Brain microvascular endothelial cell (primary cell): ENCODE measurements around the gene PCNX4.

Source experiments
- DNase-seq: peaks from one replicate; pipeline ENCODE4 v3.0.0-alpha.2; 2020
- H3K27ac ChIP-seq: fragments of 250-450 bp; sonication (Bioruptor Pico); 2 replicates; pipeline ENCODE4 v1.5.1; 2020; ENCODE audit warnings: mild to moderate bottlenecking, moderate library complexity
- H3K27me3 ChIP-seq: fragments of 250-450 bp; sonication (Bioruptor Pico); replicated peaks from 2 replicates; pipeline ENCODE4 v1.5.1; 2020; ENCODE audit warnings: mild to moderate bottlenecking
- H3K36me3 ChIP-seq: fragments of 250-450 bp; sonication (Bioruptor Pico); replicated peaks from 2 replicates; pipeline ENCODE4 v1.5.1; 2020; ENCODE audit warnings: mild to moderate bottlenecking
- H3K4me3 ChIP-seq: 2 replicates; pipeline ENCODE4 v1.5.1; 2011; ENCODE audit warnings: low read depth, mild to moderate bottlenecking, control low read depth, low read length, moderate library complexity
- in situ Hi-C: cut with HindIII; loops from 2 replicates; pipeline ENCODE4 v1.10.0; 2017; ENCODE audit warnings: low sequenced_read_pairs, low pct_ligation_motif_present
- TF ChIP-seq, protein P1 (sequence below): IDR thresholded peaks from 2 replicates; pipeline ENCODE4 v1.5.1; 2011; ENCODE audit warnings: low read depth, mild to moderate bottlenecking, moderate library complexity, low read length, control low read depth, inconsistent platforms; ENCODE audit errors: missing control alignments

PCNX4 gene

DNA sequence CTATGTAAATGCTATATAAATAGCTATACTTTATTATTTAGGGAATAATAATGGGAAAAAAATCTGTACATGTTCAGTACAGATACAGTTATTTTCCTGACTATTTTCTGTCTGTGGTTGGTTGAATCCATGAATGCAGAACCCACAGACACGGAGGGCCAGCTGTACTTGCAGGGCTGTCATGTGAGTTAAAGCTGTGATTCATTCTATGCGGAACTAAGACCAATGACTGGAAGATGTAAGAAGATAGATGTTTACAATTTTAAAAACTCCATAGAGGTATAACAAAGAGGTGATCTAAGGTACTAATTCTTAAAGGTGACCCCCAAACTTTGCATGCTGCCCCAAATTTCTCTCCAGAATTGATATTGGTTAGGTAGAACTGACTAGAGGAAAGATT, 14.6 kb downstream of the PCNX4 start:
- in situ Hi-C loops = no loop called here
- Histone ChIP-seq H3K27me3 (no peaks in the 10 kb centered on the region), H3K36me3 (peaks cover 13% of the 10 kb centered on the region), H3K27ac (peak overlapping the region; percentile 46), H3K4me3 (no peak overlapping the region)
- TF ChIP-seq, protein P1, sequence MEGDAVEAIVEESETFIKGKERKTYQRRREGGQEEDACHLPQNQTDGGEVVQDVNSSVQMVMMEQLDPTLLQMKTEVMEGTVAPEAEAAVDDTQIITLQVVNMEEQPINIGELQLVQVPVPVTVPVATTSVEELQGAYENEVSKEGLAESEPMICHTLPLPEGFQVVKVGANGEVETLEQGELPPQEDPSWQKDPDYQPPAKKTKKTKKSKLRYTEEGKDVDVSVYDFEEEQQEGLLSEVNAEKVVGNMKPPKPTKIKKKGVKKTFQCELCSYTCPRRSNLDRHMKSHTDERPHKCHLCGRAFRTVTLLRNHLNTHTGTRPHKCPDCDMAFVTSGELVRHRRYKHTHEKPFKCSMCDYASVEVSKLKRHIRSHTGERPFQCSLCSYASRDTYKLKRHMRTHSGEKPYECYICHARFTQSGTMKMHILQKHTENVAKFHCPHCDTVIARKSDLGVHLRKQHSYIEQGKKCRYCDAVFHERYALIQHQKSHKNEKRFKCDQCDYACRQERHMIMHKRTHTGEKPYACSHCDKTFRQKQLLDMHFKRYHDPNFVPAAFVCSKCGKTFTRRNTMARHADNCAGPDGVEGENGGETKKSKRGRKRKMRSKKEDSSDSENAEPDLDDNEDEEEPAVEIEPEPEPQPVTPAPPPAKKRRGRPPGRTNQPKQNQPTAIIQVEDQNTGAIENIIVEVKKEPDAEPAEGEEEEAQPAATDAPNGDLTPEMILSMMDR = no peak
- peak; percentile 77 for DNase-seq

DNA sequence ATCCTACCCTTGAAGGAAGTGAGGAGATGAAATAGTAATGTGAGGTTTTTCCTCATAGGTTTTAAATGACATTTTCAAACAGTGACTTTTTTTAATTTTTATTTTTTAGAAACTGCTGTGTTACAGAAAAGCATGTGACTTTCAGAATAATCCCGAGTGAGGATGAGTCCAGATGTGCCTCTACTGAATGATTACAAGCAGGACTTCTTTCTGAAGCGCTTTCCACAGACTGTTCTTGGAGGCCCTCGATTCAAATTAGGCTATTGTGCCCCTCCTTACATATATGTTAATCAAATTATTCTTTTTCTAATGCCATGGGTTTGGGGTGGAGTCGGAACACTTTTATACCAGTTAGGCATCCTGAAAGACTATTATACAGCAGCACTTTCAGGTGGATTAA, 15.8 kb downstream of the PCNX4 start:
- Histone ChIP-seq H3K27me3 (no peaks in the 10 kb centered on the region), H3K4me3 (no peak overlapping the region), H3K36me3 (peaks cover 13% of the 10 kb centered on the region), H3K27ac (no peak overlapping the region)
- TF ChIP-seq, protein P1 = no peak
- in situ Hi-C loops = no loop called here
- DNase-seq = no peak

DNA sequence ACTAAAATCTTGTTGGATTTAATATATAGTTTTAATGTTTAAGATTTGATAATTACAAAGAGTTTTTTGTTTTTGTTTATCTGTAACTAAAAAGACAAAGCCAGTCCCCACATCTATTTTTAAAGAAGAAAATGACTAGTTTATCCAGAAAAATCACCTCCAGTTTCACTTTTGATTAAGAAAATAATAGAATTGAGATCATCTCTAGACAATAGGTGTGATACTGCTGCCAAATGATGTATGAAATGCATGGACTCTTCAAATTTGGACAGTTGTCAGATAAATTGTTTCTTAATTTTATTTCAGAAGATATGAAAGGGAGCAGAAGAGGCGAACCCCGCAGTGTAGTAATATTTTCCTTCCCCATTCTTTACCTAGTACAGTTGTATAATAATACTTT, 20.0 kb downstream of the PCNX4 start:
- DNase-seq = no peak
- H3K36me3 ChIP-seq = peaks cover 15% of the 10 kb centered on the region
- no peak overlapping the region for H3K4me3 ChIP-seq
- TF ChIP-seq, protein P1 = no peak
- H3K27ac ChIP-seq = no peak overlapping the region
- no peaks in the 10 kb centered on the region for H3K27me3 ChIP-seq
- in situ Hi-C loops = no loop called here

DNA sequence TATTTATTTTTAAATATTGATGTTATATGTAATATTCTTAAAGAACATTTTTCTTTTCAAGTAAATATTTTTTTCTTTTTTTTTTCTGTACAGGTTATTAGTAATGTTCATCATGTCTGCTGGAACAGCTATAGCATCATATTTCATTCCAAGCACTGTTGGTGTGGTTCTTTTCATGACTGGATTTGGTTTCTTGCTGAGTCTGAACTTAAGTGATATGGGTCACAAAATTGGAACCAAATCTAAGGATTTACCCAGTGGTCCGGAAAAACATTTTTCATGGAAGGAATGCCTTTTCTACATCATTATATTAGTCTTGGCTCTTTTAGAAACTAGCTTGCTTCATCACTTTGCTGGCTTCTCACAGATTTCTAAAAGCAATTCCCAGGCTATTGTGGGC, 23.2 kb downstream of the PCNX4 start:
- TF ChIP-seq, protein P1 = no peak
- in situ Hi-C loops = no loop called here
- Histone ChIP-seq H3K36me3 (peaks cover 21% of the 10 kb centered on the region), H3K4me3 (no peak overlapping the region), H3K27ac (no peak overlapping the region), H3K27me3 (no peaks in the 10 kb centered on the region)
- DNase-seq = no peak

DNA sequence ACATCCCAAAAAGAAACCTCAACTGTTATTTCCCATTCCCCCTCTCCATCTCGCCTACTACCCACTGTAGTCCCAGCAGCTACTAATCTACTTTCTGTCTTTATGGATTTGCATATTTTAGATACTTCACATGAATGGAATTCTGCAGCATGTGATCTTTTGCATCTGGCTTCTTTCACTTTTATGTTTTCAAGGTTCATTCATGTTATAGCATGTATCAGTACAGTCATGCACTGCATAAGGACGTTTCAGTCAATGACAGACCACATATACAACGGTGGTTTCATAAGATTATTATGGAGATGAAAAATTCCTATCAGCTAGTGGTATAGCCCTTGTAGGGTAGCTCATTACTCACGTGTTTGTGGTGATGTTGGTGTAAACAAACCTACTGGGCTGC, 24.5 kb downstream of the PCNX4 start:
- TF ChIP-seq, protein P1 = no peak
- in situ Hi-C loops = no loop called here
- Histone ChIP-seq H3K36me3 (peaks cover 24% of the 10 kb centered on the region), H3K27me3 (no peaks in the 10 kb centered on the region), H3K27ac (no peak overlapping the region), H3K4me3 (no peak overlapping the region)
- DNase-seq = no peak

DNA sequence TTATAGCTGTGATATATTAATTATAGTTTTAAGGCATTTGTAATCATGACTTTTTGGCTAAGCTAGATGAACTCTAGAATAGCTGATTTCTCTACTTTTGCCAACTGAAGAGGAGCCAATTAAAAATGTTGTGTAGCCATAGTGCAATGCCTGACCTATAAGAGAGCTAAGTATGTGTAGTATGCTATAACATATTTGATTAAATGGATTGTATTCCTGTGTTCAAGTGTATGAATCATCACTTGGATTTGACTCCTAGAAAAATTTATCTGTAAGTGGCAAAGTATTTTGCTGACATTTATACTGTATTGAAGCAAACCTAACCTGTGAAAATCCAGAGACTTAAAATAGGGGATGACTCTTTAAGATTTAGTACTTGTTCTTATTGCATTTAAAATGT, 34.2 kb downstream of the PCNX4 start:
- Histone ChIP-seq H3K27me3 (no peaks in the 10 kb centered on the region), H3K36me3 (peaks cover 56% of the 10 kb centered on the region), H3K4me3 (no peak overlapping the region), H3K27ac (no peak overlapping the region)
- TF ChIP-seq, protein P1 = no peak
- DNase-seq = no peak
- in situ Hi-C loops = no loop called here
